CD8-positive, alpha-beta memory T cell (primary cell): ENCODE results near the gene ENTPD5. TPM values are rescaled to one million over a fixed set of nuclear protein-coding genes. Genes with fewer than 3 reads are reported as not detected.

Experiments used
- CTCF ChIA-PET: fragments of 350-600 bp; sonication (Branson Sonifier 250); formaldehyde crosslinking; loops from one replicate; lab custom pipeline; 2021; ENCODE audit warnings: antibody characterized with exemption; lab: Charles Lee
- POLR2A ChIA-PET: fragments of 350-600 bp; sonication (Branson Sonifier 250); formaldehyde crosslinking; loops from one replicate; lab custom pipeline; 2021; ENCODE audit warnings: antibody characterized with exemption; lab: Charles Lee
- DNase-seq, 5 donors: peaks; one replicate each; pipeline versions ENCODE4 v3.0.0 to v3.0.0-alpha.2; 2020 to 2022; ENCODE audit warnings: mixed read lengths in 1 of 5
- H3K27ac ChIP-seq: one replicate; pipeline ENCODE4 v1.7.0; 2013; ENCODE audit warnings: low read depth, mild to moderate bottlenecking, low read length, moderate library complexity
- H3K27me3 ChIP-seq: 2 replicates; pipeline ENCODE4 v1.7.0; 2013; ENCODE audit warnings: low read length, mild to moderate bottlenecking; ENCODE audit not compliant: insufficient read depth, poor library complexity, severe bottlenecking
- H3K36me3 ChIP-seq: 2 replicates; pipeline ENCODE4 v1.7.0; 2013; ENCODE audit warnings: mild to moderate bottlenecking, low read length, moderate library complexity; ENCODE audit not compliant: insufficient read depth
- H3K4me1 ChIP-seq: 2 replicates; pipeline ENCODE4 v1.7.0; 2013; ENCODE audit warnings: mild to moderate bottlenecking, low read length, moderate library complexity; ENCODE audit not compliant: insufficient read depth
- H3K4me3 ChIP-seq: 2 replicates; pipeline ENCODE4 v1.7.0; 2013; ENCODE audit warnings: mild to moderate bottlenecking, low read length
- H3K9me3 ChIP-seq: 2 replicates; pipeline ENCODE4 v1.7.0; 2013; ENCODE audit warnings: mild to moderate bottlenecking, low read length
- H3K27ac Mint-ChIP-seq, 8 donors: one replicate each; pipeline ENCODE4 v1.8.0; 2020 to 2021; ENCODE audit warnings: mixed read lengths in 8 of 8, mild to moderate bottlenecking in 6 of 8, inconsistent platforms in 3 of 8, moderate library complexity in 3 of 8
- H3K27me3 Mint-ChIP-seq, 2 donors: one replicate each; pipeline ENCODE4 v1.8.0; 2020 to 2021; ENCODE audit warnings: mixed read lengths in 2 of 2, mild to moderate bottlenecking in 1 of 2, moderate library complexity in 1 of 2
- H3K36me3 Mint-ChIP-seq, 3 donors: one replicate each; pipeline ENCODE4 v1.8.0; 2020 to 2021; ENCODE audit warnings: mixed read lengths in 3 of 3, inconsistent platforms in 1 of 3, mild to moderate bottlenecking in 1 of 3
- H3K4me1 Mint-ChIP-seq, 3 donors: one replicate each; pipeline ENCODE4 v1.8.0; 2020 to 2021; ENCODE audit warnings: mixed read lengths in 3 of 3, inconsistent platforms in 1 of 3, mild to moderate bottlenecking in 1 of 3
- H3K4me3 Mint-ChIP-seq, 7 donors: one replicate each; pipeline ENCODE4 v1.8.0; 2020 to 2021; ENCODE audit warnings: mixed read lengths in 7 of 7, mild to moderate bottlenecking in 6 of 7, moderate library complexity in 4 of 7, inconsistent platforms in 2 of 7
- H3K9me3 Mint-ChIP-seq, 5 donors: one replicate each; pipeline ENCODE4 v1.8.0; 2020 to 2022; ENCODE audit warnings: mixed read lengths in 5 of 5, mild to moderate bottlenecking in 3 of 5, moderate library complexity in 2 of 5, inconsistent platforms in 1 of 5
- polyA plus RNA-seq: library from polyadenylated mRNA; unstranded; fragments of 300-500 nt; fragmentation: Illumina TruSeq; gene quantifications from one replicate; pipeline ENCODE4 v1.2.3, GENCODE V29; 2021
- total RNA-seq, 2 experiments: library from RNA; stranded (reverse); gene quantifications; one replicate each; pipeline ENCODE4 v1.2.3, GENCODE V29; 2021

ENTPD5 gene
- total and polyA plus RNA-seq, 3 experiments from 2014 or later, result 8.5 to 13.3 (median 12.4) TPM

GRCh38 chr14:73949752-73950734 lies 69.0 kb downstream of the ENTPD5 start, which contains the start of the genes COQ6 and FAM161B:
COQ6 (plus strand) TSS chr14:73950302; CDS start chr14:73950333, 31 bp downstream.
FAM161B (minus strand) TSS chr14:73950094; CDS start chr14:73950026, 68 bp downstream.
- peaks cover 15 to 38% (median 34%) of the 10 kb centered on the region in 3 donors for H3K4me1 Mint-ChIP-seq
- no peaks in the 10 kb centered on the region for H3K9me3 Mint-ChIP-seq
- ChIA-PET POLR2A (interaction anchor here (0.7 to 1.3 kb wide), 4 partner anchors 69 to 164 kb away, joined by 3 to 5 read pairs (median 4); partner anchors contain the start of genes ALDH6A1, BBOF1, ENTPD5 and PTGR2), CTCF (interaction anchor here (1.0 kb wide), 1 partner anchor 11 kb away, joined by 3 read pairs; no protein-coding TSS in a partner anchor)
- Histone ChIP-seq H3K9me3 (no peaks in the 10 kb centered on the region), H3K27ac (peak within 1 kb of the TSS; percentile 94), H3K27me3 (no peaks in the 10 kb centered on the region), H3K36me3 (no peaks in the 10 kb centered on the region), H3K4me3 (peak within 1 kb of the TSS; percentile 99), H3K4me1 (peaks cover 6% of the 10 kb centered on the region)
- peak within 1 kb of the TSS; percentile 94 to 99 (median 97) for H3K4me3 Mint-ChIP-seq
- peak; percentile 88 to 96 (median 94) for DNase-seq
- H3K36me3 Mint-ChIP-seq, result peaks cover 0 to 31% (median 3%) of the 10 kb centered on the region in 3 donors
- no peaks in the 10 kb centered on the region for H3K27me3 Mint-ChIP-seq
- H3K27ac Mint-ChIP-seq, result peak within 1 kb of the TSS; percentile 94 to 99 (median 98)

- Histone ChIP-seq H3K36me3 (no peaks in the 10 kb centered on the region), H3K4me3 (no peak overlapping the region), H3K9me3 (no peaks in the 10 kb centered on the region), H3K27me3 (no peaks in the 10 kb centered on the region), H3K4me1 (no peaks in the 10 kb centered on the region), H3K27ac (no peak overlapping the region)
- POLR2A ChIA-PET, result no interaction called here
- CTCF ChIA-PET, result no interaction called here
- no peak for DNase-seq
- no peak overlapping the region for H3K27ac Mint-ChIP-seq
- H3K9me3 Mint-ChIP-seq, result no peaks in the 10 kb centered on the region
- peaks cover 0 to 1% of the 10 kb centered on the region in 2 donors for H3K27me3 Mint-ChIP-seq
- H3K36me3 Mint-ChIP-seq, result peaks cover 0 to 48% (median 4%) of the 10 kb centered on the region in 3 donors
- peaks cover 3 to 17% (median 16%) of the 10 kb centered on the region in 3 donors for H3K4me1 Mint-ChIP-seq
- H3K4me3 Mint-ChIP-seq, result no peak overlapping the region
Observed at GRCh38 chr14:73945159-73945670, 73.9 kb downstream of the ENTPD5 start.

GRCh38 chr14:73944432-73945158 lies 74.5 kb downstream of the ENTPD5 start:
- H3K9me3 Mint-ChIP-seq, result no peaks in the 10 kb centered on the region
- Histone ChIP-seq H3K36me3 (no peaks in the 10 kb centered on the region), H3K27ac (no peak overlapping the region), H3K4me3 (no peak overlapping the region), H3K4me1 (no peaks in the 10 kb centered on the region), H3K27me3 (no peaks in the 10 kb centered on the region), H3K9me3 (no peaks in the 10 kb centered on the region)
- DNase-seq, result no peak
- ChIA-PET POLR2A (no interaction called here), CTCF (no interaction called here)
- H3K27me3 Mint-ChIP-seq, result peaks cover 0 to 1% of the 10 kb centered on the region in 2 donors
- peaks cover 2 to 12% (median 11%) of the 10 kb centered on the region in 3 donors for H3K4me1 Mint-ChIP-seq
- H3K36me3 Mint-ChIP-seq, result peaks cover 0 to 47% (median 6%) of the 10 kb centered on the region in 3 donors
- no peak overlapping the region for H3K4me3 Mint-ChIP-seq
- H3K27ac Mint-ChIP-seq, result no peak overlapping the region

- Histone ChIP-seq H3K4me1 (no peaks in the 10 kb centered on the region), H3K9me3 (no peaks in the 10 kb centered on the region), H3K36me3 (no peaks in the 10 kb centered on the region), H3K27ac (no peak overlapping the region), H3K27me3 (no peaks in the 10 kb centered on the region), H3K4me3 (no peak overlapping the region)
- Mint-ChIP-seq H3K4me1 (peaks cover 0 to 5% (median 4%) of the 10 kb centered on the region in 3 donors), H3K27me3 (peaks cover 0 to 1% of the 10 kb centered on the region in 2 donors), H3K9me3 (no peaks in the 10 kb centered on the region), H3K36me3 (peaks cover 0 to 47% (median 6%) of the 10 kb centered on the region in 3 donors), H3K4me3 (no peak overlapping the region), H3K27ac (peak overlapping the region in 4 of 8 donors; percentile 22 to 43 (median 30))
- ChIA-PET POLR2A (interaction anchor here (0.5 kb wide), 1 partner anchor 32 kb away, joined by 3 read pairs; no protein-coding TSS in a partner anchor), CTCF (no interaction called here)
- no peak for DNase-seq
Observed at GRCh38 chr14:73943083-73943482, 76.0 kb downstream of the ENTPD5 start.

- POLR2A ChIA-PET, result no interaction called here
Observed at GRCh38 chr14:73942180-73942579, 76.9 kb downstream of the ENTPD5 start.

GRCh38 chr14:73937012-73937411 lies 82.1 kb downstream of the ENTPD5 start:
- H3K27me3 Mint-ChIP-seq, result no peaks in the 10 kb centered on the region
- ChIA-PET POLR2A (no interaction called here), CTCF (no interaction called here)
- no peak for DNase-seq
- H3K9me3 Mint-ChIP-seq, result no peaks in the 10 kb centered on the region
- H3K4me1 Mint-ChIP-seq, result no peaks in the 10 kb centered on the region
- H3K36me3 ChIP-seq, result peaks cover 7% of the 10 kb centered on the region
- no peaks in the 10 kb centered on the region for H3K4me1 ChIP-seq
- H3K27ac Mint-ChIP-seq, result peak overlapping the region in 2 of 8 donors; percentile 21 to 45
- H3K27me3 ChIP-seq, result no peaks in the 10 kb centered on the region
- H3K36me3 Mint-ChIP-seq, result peaks cover 0 to 65% (median 7%) of the 10 kb centered on the region in 3 donors
- no peaks in the 10 kb centered on the region for H3K9me3 ChIP-seq
- no peak overlapping the region for H3K27ac ChIP-seq
- no peak overlapping the region for H3K4me3 Mint-ChIP-seq
- H3K4me3 ChIP-seq, result no peak overlapping the region

More at GRCh38 chr14:73942180-73942579, 76.9 kb downstream of the ENTPD5 start:
- no peaks in the 10 kb centered on the region for H3K27me3 ChIP-seq
- DNase-seq, result no peak
- Mint-ChIP-seq H3K4me3 (no peak overlapping the region), H3K27ac (no peak overlapping the region), H3K27me3 (peaks cover 0 to 1% of the 10 kb centered on the region in 2 donors), H3K36me3 (peaks cover 0 to 53% (median 6%) of the 10 kb centered on the region in 3 donors), H3K4me1 (no peaks in the 10 kb centered on the region), H3K9me3 (no peaks in the 10 kb centered on the region)
- no peaks in the 10 kb centered on the region for H3K4me1 ChIP-seq
- CTCF ChIA-PET, result no interaction called here
- H3K9me3 ChIP-seq, result no peaks in the 10 kb centered on the region
- no peaks in the 10 kb centered on the region for H3K36me3 ChIP-seq
- H3K27ac ChIP-seq, result no peak overlapping the region
- H3K4me3 ChIP-seq, result no peak overlapping the region

GRCh38 chr14:73936548-73936947 lies 82.5 kb downstream of the ENTPD5 start:
- Mint-ChIP-seq H3K27me3 (no peaks in the 10 kb centered on the region), H3K27ac (peak overlapping the region in 4 of 8 donors; percentile 12 to 45 (median 18)), H3K4me1 (no peaks in the 10 kb centered on the region), H3K4me3 (no peak overlapping the region), H3K9me3 (no peaks in the 10 kb centered on the region), H3K36me3 (peaks cover 0 to 69% (median 9%) of the 10 kb centered on the region in 3 donors)
- ChIA-PET CTCF (no interaction called here), POLR2A (no interaction called here)
- no peak overlapping the region for H3K4me3 ChIP-seq
- H3K27me3 ChIP-seq, result no peaks in the 10 kb centered on the region
- no peaks in the 10 kb centered on the region for H3K4me1 ChIP-seq
- H3K36me3 ChIP-seq, result peaks cover 11% of the 10 kb centered on the region
- DNase-seq, result no peak
- no peak overlapping the region for H3K27ac ChIP-seq
- H3K9me3 ChIP-seq, result no peaks in the 10 kb centered on the region
